HepG2 (cell line): Measurements from ENCODE around the gene TPM1.
A peak's percentile ranks its signal among the peaks of the same experiment; 100 is the strongest.

ENCODE experiments used
- MTA3 ChIP-seq: sonication (generic); formaldehyde crosslinking; IDR thresholded peaks from 2 replicates; pipeline ENCODE4 v1.4.0; 2020; ENCODE audit warnings: missing genetic modification reagents
- TCF7 ChIP-seq: sonication (generic); IDR thresholded peaks from 2 replicates; pipeline ENCODE4 v1.6.1; 2016; ENCODE audit warnings: antibody characterized with exemption, low read depth
- ZNF780A ChIP-seq: sonication (generic); formaldehyde crosslinking; IDR thresholded peaks from 2 replicates; pipeline ENCODE4 v1.8.0; 2022; ENCODE audit warnings: mild to moderate bottlenecking, missing genetic modification reagents, moderate library complexity
- ZSCAN29 ChIP-seq: sonication (generic); formaldehyde crosslinking; conservative IDR thresholded peaks from 2 replicates; pipeline ENCODE4 v1.4.0; 2020; ENCODE audit warnings: mild to moderate bottlenecking, missing genetic modification reagents
- TF ChIP-seq, protein P1 (sequence below): sonication (generic); formaldehyde crosslinking; IDR thresholded peaks from 2 replicates; pipeline ENCODE4 v1.5.0; 2020; ENCODE audit warnings: mild to moderate bottlenecking, missing genetic modification reagents, moderate library complexity

DNA sequence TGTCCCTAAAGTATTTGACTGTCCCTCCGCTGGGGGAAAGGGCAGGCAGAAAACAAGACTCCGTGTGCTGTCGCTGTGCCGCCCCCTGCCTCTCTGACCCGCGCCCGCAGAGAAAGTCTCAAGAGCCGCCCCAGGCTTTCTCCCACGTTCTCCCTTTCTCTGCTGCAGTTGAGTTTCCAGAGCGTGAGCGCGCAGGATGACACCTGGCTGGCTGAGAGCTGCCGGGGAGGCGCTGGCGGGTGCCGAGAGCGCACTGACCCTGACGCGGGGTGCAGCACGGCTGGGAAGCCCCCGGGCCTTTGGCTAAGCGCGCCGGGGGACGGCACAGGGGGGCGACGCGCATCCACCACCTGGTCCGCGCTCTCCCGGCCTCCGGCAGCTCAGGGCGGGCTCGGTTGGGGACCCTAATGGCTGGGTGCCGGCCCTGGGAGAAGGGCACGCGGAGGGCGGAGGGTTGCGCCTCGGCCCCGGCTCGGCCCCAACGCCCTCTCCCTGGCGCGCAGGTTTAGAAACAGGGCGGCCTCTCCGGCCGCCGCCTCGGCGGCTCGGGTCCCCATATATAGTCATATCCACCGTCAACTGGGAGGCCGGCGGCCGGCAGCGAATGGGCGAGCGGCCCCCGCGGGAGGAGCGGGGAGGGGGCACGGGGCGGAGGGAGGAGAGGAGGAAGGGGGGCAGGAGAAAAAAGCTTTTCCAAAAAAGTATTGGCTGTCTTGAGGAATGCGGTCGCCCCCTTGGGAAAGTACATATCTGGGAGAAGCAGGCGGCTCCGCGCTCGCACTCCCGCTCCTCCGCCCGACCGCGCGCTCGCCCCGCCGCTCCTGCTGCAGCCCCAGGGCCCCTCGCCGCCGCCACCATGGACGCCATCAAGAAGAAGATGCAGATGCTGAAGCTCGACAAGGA, at the start of gene TPM1:
- TF ChIP-seq, protein P1, sequence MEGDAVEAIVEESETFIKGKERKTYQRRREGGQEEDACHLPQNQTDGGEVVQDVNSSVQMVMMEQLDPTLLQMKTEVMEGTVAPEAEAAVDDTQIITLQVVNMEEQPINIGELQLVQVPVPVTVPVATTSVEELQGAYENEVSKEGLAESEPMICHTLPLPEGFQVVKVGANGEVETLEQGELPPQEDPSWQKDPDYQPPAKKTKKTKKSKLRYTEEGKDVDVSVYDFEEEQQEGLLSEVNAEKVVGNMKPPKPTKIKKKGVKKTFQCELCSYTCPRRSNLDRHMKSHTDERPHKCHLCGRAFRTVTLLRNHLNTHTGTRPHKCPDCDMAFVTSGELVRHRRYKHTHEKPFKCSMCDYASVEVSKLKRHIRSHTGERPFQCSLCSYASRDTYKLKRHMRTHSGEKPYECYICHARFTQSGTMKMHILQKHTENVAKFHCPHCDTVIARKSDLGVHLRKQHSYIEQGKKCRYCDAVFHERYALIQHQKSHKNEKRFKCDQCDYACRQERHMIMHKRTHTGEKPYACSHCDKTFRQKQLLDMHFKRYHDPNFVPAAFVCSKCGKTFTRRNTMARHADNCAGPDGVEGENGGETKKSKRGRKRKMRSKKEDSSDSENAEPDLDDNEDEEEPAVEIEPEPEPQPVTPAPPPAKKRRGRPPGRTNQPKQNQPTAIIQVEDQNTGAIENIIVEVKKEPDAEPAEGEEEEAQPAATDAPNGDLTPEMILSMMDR (CRISPR knock-in tag): peak; percentile 52
- TF ChIP-seq ZNF780A (no peak), ZSCAN29 (CRISPR knock-in tag) (0 out of 2 replicates have a peak, but pooled peaks have one; percentile 12), MTA3 (no peak), TCF7 (no peak)
